T-helper 2 cell (primary cell): ENCODE measurements around the gene KIAA1671.

Experiments
- DNase-seq, 5 experiments: peaks; one replicate each; pipeline versions ENCODE4 v3.0.0 to v3.0.0-alpha.2; 2012 to 2022

Gene KIAA1671

GRCh38 chr22:25045159-25045558 lies 92.6 kb downstream of the KIAA1671 start:
- DNase-seq, result no peak

DNA sequence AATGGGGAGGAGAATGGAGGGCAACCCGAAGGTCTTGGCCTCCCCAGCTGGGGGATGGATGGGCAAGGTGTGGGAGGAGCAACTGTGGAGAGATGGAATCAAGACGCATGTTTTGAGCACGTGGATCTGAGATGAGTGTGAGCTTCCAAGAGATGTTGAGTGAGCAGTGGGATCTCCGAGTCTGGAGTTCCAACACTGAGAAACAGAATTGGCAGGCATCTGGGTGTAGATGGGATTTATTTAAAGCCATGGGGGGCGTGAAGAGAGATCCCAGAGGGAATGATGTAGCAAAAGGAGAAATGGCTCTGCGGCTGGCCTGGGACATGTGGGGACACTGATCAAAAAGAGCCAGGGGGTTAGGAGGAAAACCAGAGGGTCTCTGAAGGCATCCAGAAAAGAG lies 95.6 kb downstream of the KIAA1671 start:
- no peak for DNase-seq

DNA sequence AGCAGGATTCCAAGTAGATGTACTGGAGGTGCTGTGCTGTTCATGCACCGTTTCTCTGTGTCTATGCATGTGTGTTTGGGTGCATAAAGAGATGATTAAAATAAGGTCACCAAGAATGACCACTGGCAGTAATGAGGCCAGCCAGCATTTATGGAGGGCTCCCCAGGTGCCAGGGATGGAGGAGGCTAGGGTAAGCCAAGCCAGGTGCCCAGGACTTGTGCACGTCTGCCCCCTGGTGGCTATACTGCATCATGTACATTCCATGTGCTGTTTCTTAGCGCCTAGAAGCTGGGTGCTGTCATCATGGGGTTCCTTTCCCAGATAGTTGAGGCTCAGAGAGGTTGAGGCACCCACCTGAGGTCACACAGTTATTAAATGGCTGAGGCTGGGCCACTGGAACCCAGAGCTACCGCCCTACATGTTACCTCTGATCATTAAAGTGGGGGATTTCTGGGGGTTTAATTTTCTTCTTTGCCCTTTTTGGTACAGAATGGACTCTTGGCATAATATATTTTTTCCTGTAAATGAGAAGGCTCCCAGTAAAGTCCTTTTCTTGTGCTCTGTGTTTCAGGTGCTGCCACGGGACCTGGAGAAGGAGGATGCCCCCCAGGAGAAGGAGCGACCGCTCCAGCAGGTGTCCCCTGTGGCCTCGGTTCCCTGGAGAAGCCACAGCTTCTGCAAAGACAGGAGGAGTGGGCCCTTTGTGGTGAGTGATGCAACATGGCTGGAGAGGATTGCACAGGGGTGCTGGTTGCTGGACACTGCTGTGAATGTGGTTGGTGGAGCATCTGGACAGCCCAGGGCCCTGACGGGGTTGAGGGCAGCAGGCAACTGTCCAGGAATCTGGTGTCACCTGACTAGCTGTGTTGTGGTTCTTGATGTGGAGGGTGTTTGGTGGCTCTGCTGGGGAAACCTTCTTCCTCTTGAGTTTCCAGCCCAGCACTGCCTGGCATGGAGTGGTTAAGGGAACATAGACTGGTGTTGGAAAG lies 96.4 kb downstream of the KIAA1671 start:
- DNase-seq, result peak; percentile 27 to 68 (median 56)

DNA sequence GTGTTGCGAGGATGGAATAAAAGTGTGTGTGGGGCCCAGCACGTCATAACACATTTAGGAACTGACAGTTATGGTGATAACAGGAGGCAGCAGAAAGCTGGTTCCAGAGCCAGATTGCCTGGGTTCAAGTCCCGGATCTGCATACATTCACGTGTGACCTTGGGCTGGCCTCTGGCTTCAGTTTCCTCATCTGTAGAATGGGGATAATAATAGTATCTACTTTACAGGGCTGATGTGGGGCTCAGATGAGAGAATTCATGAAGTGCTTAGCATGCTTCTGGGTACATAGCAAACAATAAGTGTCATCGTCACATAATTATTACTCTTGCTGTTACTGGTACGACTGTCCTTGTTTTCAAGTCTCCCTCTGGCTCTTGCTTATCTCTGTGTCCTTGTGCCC lies 97.3 kb downstream of the KIAA1671 start:
- no peak for DNase-seq

DNA sequence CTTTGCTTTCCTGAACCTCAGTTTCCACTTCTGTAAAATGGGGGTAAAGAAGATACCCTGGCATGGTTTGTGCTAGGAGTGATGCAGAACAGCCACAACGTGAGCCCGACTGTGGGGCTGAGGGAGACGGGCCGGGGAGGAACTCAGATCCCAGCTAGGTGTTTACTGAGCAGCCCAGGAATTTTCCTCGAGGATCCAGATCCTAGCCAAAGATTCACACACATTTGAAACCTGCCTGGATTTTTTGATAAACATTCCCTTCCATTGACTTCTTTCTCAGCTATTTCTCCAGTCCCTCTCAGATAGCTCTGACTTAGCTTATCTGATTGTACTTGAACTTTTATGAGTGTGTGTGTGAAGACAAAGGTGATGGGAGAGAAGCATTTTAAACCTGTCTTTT lies 98.0 kb downstream of the KIAA1671 start:
- no peak for DNase-seq

DNA sequence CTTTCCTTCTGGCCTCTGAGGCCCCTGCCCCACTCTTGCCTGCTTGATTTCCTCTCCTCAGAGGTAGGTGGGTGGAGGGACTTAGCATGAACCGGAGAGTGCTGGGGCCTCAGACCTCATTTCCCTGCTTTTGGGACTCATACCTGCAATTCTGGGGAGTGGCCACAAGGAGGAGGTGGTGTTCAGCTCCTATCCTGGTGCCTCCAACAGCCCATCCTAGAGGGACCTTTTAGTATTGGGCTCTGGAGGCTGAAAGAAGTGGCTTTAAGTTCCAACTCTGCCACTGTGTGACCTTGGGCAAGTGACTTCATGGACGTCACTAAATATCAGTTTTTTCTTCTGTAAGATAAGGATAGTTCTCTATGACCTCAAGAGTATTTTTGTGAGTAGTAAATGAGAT lies 98.6 kb downstream of the KIAA1671 start:
- no peak for DNase-seq

GRCh38 chr22:25051983-25052710 lies 99.6 kb downstream of the KIAA1671 start:
- DNase-seq, result no peak

GRCh38 chr22:25053153-25053805 lies 100.8 kb downstream of the KIAA1671 start:
- no peak for DNase-seq

DNA sequence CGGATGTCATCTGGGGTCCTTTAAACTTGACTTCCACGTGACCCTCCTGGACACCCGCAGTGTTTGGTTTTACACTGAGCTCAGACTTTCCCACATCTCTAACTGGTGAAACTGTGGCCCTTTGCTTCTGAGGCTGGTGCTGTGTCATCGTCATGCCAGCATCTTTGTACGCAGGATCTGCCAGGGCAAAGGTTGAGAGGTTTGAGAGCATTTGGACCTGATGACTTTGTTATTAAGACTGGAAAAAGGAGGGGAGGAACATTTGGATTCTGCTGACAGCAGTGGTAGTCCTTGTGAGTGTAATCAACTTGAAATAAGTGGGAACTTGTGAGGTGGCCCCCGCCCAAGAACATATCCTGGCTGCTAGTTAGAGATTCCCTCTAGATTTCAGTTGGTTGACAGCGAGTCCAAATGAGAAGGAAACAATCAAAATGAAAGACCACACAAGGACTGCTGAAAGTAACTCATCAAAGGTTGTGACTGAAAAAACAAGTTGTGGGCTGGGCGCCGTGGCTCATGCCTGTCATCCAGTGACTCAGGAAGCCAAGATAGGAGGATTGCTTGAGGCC lies 102.5 kb downstream of the KIAA1671 start:
- peak in 3 of 5 experiments; percentile 30 to 62 (median 55) for DNase-seq

DNA sequence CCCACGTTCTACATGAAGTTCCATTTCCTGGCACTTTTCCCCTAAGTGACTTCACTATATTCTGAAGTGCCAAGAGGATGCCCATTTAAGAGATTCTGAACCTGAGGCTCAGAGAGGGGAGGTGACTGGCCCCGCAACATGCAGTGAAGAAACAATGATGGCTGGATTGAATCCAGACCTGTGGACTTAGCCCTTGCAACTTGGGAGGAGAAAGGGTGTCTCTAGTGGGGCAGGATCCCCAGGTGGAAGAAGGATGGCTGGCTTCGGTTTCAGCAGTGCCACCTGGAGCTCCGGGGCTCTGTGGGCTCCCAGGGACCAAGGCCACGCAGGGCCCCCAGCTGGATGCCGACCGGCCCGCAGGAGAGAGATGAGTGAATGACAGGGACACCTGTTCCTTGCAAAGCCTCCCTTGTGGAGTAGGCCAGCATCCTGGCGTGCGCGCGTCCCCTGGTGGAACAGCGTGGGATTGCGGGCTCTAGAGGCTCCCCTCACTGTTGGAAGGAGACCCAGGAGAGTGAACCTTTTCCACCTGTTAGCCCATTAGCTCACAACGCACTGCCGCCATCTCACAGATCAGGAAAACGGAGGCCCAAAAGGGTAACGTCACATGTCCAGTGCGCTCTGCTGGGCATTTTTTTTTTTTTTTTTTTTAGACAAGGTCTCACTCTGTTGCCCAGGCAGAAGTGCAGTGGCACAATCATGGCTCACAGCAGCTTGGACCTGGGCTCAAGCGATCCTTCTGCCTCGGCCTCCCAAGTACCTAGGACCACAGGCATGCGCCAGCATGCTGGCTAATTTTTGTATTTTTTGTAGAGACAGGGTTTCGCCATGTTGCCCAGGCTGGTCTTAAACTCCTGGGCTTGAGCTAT lies 104.7 kb downstream of the KIAA1671 start:
- DNase-seq, result peak; percentile 40 to 68 (median 55)

GRCh38 chr22:25059438-25059837 lies 106.9 kb downstream of the KIAA1671 start:
- no peak for DNase-seq

DNA sequence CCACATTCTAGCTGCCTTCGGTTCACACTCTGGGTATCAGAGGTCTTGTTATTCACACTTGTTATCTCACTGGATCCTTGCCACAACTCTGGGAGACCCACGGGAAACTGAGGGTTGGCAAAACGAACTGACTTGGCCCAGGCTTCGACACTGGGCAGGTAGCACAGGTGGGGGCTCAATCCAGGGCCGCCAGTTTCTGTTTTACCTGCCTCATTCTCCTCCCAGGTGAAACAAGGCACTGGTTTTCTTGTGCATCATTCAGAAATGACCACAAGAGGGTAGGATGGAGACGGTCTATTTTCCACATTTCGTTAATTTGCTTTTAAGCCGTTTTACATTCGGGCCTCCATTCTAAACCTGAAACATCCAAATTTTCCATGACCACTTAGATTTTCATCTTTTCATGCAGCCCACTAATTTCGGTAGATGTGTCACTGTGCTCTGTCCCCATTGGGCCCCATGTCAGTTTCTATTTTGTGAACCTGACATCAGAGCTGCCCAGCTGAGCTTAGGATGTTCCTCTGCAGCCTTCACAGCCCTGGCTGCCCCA lies 108.1 kb downstream of the KIAA1671 start:
- peak in 3 of 5 experiments; percentile 24 to 62 (median 31) for DNase-seq

GRCh38 chr22:25061134-25061533 lies 108.6 kb downstream of the KIAA1671 start:
- DNase-seq, result no peak

GRCh38 chr22:25061605-25062376 lies 109.3 kb downstream of the KIAA1671 start:
- no peak for DNase-seq

DNA sequence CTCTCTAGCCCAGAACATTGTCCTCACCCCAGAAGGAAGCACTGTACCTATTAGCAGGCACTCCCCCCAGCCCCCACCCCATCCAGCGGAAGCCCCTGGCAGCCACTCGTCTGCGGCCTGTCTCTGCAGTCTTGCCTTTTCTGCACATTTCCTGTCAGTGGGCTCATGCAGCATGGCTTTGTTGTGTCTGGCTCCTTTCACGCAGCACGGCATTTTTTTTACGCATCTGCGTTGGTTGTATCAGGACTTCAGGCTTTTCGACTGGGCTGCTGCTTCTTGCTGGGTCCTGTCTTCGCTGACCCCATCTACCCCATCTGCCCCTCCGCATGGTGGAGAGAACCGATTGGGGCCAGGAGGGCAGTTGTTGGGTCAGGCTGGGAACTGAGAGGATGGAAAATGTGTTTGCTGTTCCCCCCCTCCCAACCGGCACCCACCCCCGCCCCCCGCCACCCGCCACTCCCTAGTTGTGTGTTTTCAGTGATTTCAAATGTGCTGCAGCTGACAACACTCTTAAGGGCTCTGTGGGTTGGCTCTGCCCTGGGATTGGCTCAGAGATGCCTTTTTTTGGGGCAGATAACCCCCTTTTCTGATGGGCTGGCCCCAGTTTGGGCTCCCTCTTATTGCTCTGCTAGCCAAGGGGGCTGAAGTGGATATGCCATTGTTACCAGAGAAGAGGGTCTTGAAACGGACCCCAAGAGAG lies 110.0 kb downstream of the KIAA1671 start:
- peak; percentile 25 to 88 (median 61) for DNase-seq

DNA sequence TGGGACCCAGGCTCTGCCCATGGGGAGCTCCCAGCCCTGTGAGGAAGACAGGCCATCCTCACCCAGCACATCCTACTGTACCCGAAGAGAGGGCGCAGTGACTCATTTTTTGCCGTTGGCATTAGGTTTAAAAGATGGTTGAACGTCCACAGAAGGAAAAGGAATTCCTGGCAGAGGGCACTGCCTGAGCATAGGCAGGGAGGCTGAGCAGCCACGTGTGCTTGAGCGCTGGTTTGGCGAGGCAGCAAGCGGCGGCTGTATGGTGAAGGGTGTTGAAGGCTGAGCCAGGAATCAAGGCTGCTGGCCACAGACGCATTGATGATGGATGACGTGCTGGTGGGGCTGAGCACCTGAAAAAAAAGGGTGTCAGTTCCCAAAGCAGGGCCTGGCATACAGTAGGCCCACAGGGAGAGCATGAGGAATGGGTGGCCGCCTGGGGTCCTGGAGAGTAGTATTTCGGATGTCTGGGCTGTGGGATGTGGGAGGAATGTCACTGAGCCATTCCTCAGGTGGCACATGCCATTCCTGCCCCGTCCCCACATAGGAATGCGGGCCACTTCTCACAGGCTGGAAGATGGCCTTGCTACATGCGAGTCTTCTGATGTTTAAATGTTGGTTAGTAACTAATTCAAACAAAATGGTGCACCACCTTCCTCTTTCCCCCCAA lies 112.5 kb downstream of the KIAA1671 start:
- DNase-seq, result no peak

GRCh38 chr22:25066861-25067435 lies 114.4 kb downstream of the KIAA1671 start:
- DNase-seq, result no peak

DNA sequence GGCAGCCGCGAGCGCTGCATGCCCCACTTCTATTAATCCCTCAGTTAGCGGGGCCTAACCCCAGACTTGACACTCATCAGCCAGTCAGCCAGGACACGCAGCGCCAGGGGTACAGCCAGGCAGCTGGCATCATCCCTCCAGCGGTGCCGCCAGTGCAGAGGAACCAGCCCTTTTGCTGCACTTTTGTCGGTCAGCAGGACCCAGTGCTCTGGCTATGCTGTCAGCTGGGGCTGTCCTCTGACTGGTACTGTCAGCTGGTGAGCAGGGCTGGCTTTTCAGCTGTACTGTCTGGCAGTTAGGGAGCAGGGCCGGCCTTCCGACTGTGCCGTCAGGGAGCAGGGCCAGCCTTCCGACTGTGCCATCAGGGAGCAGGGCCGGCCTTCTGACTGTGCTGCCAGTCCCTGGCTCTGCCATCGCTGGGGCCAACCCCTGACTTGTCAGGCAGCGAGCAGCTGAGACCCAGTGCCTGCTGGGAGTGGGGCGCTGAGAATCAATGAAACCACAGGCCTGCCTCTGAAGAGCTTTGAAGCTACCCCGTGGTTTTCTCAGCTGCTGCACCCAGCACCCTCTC lies 115.4 kb downstream of the KIAA1671 start:
- DNase-seq, result peak; percentile 44 to 99 (median 75)

GRCh38 chr22:25068707-25069106 lies 116.2 kb downstream of the KIAA1671 start:
- peak in 2 of 5 experiments; percentile 23 to 83 for DNase-seq
